ENCODE data around the gene EBF3.

GRCh38 chr10:129901389-129902006 is 62.6 kb downstream of the EBF3 start:
- TF ChIP-seq EZH2 (IDR thresholded peaks at IDR 0.05; ENCODE audit: borderline replicate concordance, low read depth, low read length, poor library complexity, severe bottlenecking), result no peak
- TF ChIP-seq CTCF (conservative IDR thresholded peaks at IDR 0.05; ENCODE audit: low read depth, low read length), result no peak

Data from A673 (cell line).